ENCODE data around the gene ZC2HC1C. TPM values are rescaled to one million over a fixed set of nuclear protein-coding genes. Genes with fewer than 3 reads are reported as not detected.

The ZC2HC1C gene
- total RNA-seq, 1 donor from 2014 or later = 0.93 TPM

DNA sequence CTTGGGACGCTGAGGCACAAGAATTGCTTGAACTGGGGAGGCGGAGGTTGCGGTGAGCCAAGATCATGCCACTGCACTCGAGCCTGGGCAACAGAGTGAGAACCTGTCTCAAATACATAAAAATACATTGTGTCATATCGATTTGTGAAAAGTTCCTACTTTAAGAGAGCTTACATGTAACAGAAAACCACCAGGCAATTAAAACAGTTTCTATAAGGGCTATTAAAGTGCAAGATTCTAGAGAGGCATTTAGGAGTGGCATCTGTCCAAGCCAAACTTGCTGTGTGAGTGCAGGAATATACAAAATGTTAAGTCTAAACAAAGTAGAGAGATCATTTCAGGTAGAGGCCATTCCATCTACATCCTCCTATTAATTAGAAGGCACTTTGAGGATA lies 59.2 kb downstream of the ZC2HC1C start:
- DNase-seq (ENCODE audit: extremely low read depth, low read depth, low spot score) = no peak

Other genes starting within 250 kb of the ZC2HC1C start
- not detected in 2 replicates for gene PROX2, start 193.5 kb upstream of the ZC2HC1C start, total RNA-seq
- 72.8 and 98.4 TPM in 2 replicates for gene DLST, start 187.7 kb upstream of the ZC2HC1C start, total RNA-seq
- gene RPS6KL1, start 146.4 kb upstream of the ZC2HC1C start, total RNA-seq = 18.6 and 25.7 TPM in 2 replicates
- 373 and 529 TPM in 2 replicates for gene PGF, start 114.0 kb upstream of the ZC2HC1C start, total RNA-seq
- gene EIF2B2, start 66.7 kb upstream of the ZC2HC1C start, total RNA-seq = 118 and 158 TPM in 2 replicates
- gene MLH3, start 18.2 kb upstream of the ZC2HC1C start, total RNA-seq = 12.5 and 13.6 TPM in 2 replicates
- gene ACYP1, start 5.6 kb upstream of the ZC2HC1C start, total RNA-seq = 8.2 and 13.3 TPM in 2 replicates
- gene NEK9, start 57.4 kb downstream of the ZC2HC1C start, total RNA-seq = 29.3 and 35.8 TPM in 2 replicates
- gene TMED10, start 107.0 kb downstream of the ZC2HC1C start, total RNA-seq = 244 and 280 TPM in 2 replicates
- 5.9 and 79.9 TPM in 2 replicates for gene FOS, start 209.2 kb downstream of the ZC2HC1C start, total RNA-seq

Data from glomerular endothelial cell (primary cell).